ENCODE results near the gene SYNE2. TPM values are rescaled to one million over a fixed set of nuclear protein-coding genes. Genes with fewer than 3 reads are reported as not detected.

SYNE2 gene
- total RNA-seq, 1 experiment from 2014 or later, result 37.5 TPM

DNA sequence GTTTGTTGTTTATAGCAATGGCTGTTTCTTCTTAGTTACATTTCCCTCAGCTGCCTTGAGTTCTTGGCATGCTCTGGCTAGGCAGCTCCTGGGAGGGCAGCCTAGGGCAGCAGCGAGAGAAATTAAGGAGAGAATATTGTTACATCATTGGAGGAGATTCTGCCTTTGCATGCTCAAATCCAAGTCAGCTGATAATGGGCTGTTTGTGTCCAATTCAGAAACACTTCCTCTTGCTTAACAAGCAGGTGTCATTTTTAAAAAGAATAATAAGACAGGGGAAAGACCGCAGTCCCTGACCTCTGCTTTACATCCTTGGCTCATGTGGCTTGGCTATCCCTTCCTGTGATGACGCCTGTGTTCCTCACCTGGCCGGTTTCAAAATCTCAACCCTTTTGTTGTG, 364.5 kb downstream of the SYNE2 start:
- H3K4me1 ChIP-seq (ENCODE audit: control insufficient read depth, insufficient read depth, low read length), result no peaks in the 10 kb centered on the region
- no peak overlapping the region for H3K4me3 ChIP-seq (ENCODE audit: low read depth in 2 of 2, low read length in 2 of 2)
- H3K27me3 ChIP-seq (ENCODE audit: control insufficient read depth, insufficient read depth, low read length), result no peaks in the 10 kb centered on the region
- no peaks in the 10 kb centered on the region for H3K9me3 ChIP-seq (ENCODE audit: control insufficient read depth, insufficient read depth, low read depth, low read length)
- ATAC-seq (no peak), DNase-seq (ENCODE audit: low read depth, low spot score) (no peak)
- H3K27ac ChIP-seq (ENCODE audit: low read length), result no peak overlapping the region
- intact Hi-C loops (cut with micrococcal nuclease; ENCODE audit: unreplicated experiment) (no loop called here), in situ Hi-C loops (cut with HindIII; ENCODE audit: low pct_unique_long_range_greater_than_20kb, low sequenced_read_pairs) (no loop called here)
- BruUV-seq (replicated peaks), result no TSS peak
- CTCF ChIA-PET, result no interaction called here
- TF ChIP-seq POLR2AphosphoS5 (IDR thresholded peaks at IDR 0.05; ENCODE audit: low read depth, low read length), result no peak
- TF ChIP-seq, protein P1, sequence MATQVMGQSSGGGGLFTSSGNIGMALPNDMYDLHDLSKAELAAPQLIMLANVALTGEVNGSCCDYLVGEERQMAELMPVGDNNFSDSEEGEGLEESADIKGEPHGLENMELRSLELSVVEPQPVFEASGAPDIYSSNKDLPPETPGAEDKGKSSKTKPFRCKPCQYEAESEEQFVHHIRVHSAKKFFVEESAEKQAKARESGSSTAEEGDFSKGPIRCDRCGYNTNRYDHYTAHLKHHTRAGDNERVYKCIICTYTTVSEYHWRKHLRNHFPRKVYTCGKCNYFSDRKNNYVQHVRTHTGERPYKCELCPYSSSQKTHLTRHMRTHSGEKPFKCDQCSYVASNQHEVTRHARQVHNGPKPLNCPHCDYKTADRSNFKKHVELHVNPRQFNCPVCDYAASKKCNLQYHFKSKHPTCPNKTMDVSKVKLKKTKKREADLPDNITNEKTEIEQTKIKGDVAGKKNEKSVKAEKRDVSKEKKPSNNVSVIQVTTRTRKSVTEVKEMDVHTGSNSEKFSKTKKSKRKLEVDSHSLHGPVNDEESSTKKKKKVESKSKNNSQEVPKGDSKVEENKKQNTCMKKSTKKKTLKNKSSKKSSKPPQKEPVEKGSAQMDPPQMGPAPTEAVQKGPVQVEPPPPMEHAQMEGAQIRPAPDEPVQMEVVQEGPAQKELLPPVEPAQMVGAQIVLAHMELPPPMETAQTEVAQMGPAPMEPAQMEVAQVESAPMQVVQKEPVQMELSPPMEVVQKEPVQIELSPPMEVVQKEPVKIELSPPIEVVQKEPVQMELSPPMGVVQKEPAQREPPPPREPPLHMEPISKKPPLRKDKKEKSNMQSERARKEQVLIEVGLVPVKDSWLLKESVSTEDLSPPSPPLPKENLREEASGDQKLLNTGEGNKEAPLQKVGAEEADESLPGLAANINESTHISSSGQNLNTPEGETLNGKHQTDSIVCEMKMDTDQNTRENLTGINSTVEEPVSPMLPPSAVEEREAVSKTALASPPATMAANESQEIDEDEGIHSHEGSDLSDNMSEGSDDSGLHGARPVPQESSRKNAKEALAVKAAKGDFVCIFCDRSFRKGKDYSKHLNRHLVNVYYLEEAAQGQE (IDR thresholded peaks at IDR 0.05; ENCODE audit: insufficient read depth in 1 of 2, low read depth in 2 of 2, low read length in 1 of 2), result no peak
- no peak for TF ChIP-seq CTCF (IDR thresholded peaks at IDR 0.05)
- no peak for TF ChIP-seq SIN3A (IDR thresholded peaks at IDR 0.05; ENCODE audit: borderline replicate concordance, insufficient read depth, low read depth, low read length)
- TF ChIP-seq TCF7L2 (IDR thresholded peaks at IDR 0.05; ENCODE audit: low read depth, low read length), result no peak
- H3K36me3 ChIP-seq (ENCODE audit: control insufficient read depth, insufficient read depth, low read length), result no peaks in the 10 kb centered on the region; the same call in 1 of the 2 replicates
- POLR2A ChIA-PET, result no interaction called here

GRCh38 chr14:64217834-64218233, 365.0 kb downstream of the SYNE2 start:
- Histone ChIP-seq H3K9me3 (ENCODE audit: control insufficient read depth, insufficient read depth, low read depth, low read length) (no peaks in the 10 kb centered on the region), H3K27ac (ENCODE audit: low read length) (no peak overlapping the region), H3K27me3 (ENCODE audit: control insufficient read depth, insufficient read depth, low read length) (no peaks in the 10 kb centered on the region), H3K4me3 (ENCODE audit: low read depth in 2 of 2, low read length in 2 of 2) (no peak overlapping the region), H3K4me1 (ENCODE audit: control insufficient read depth, insufficient read depth, low read length) (no peaks in the 10 kb centered on the region), H3K36me3 (ENCODE audit: control insufficient read depth, insufficient read depth, low read length) (no peaks in the 10 kb centered on the region; the same call in 1 of the 2 replicates)
- in situ Hi-C loops (cut with HindIII; ENCODE audit: low pct_unique_long_range_greater_than_20kb, low sequenced_read_pairs), result no loop called here
- intact Hi-C loops (cut with micrococcal nuclease; ENCODE audit: unreplicated experiment), result no loop called here
- no TSS peak for BruUV-seq (replicated peaks)
- CTCF ChIA-PET, result no interaction called here
- TF ChIP-seq CTCF (IDR thresholded peaks at IDR 0.05) (no peak), TCF7L2 (IDR thresholded peaks at IDR 0.05; ENCODE audit: low read depth, low read length) (no peak), SIN3A (IDR thresholded peaks at IDR 0.05; ENCODE audit: borderline replicate concordance, insufficient read depth, low read depth, low read length) (no peak), POLR2AphosphoS5 (IDR thresholded peaks at IDR 0.05; ENCODE audit: low read depth, low read length) (no peak)
- TF ChIP-seq, protein P1 (IDR thresholded peaks at IDR 0.05; ENCODE audit: insufficient read depth in 1 of 2, low read depth in 2 of 2, low read length in 1 of 2), result no peak
- no peak for ATAC-seq
- POLR2A ChIA-PET, result no interaction called here
- DNase-seq (ENCODE audit: low read depth, low spot score), result no peak

Data from Panc1 (cell line).